HepG2 (cell line): Measurements from ENCODE around the gene YIPF4. TPM values are rescaled to one million over a fixed set of nuclear protein-coding genes. Genes with fewer than 3 reads are reported as not detected.

Source experiments
- CAMTA2 ChIP-seq: sonication (generic); formaldehyde crosslinking; IDR thresholded peaks from 2 replicates; pipeline ENCODE4 v1.4.0; 2020; ENCODE audit warnings: mild to moderate bottlenecking, missing genetic modification reagents, borderline replicate concordance
- CHD4 ChIP-seq: fragments of 200-600 bp; sonication (generic); IDR thresholded peaks from 2 replicates; pipeline ENCODE4 v1.7.0; 2017; ENCODE audit warnings: mild to moderate bottlenecking, low read length, borderline replicate concordance
- FOSL2 ChIP-seq: sonication (generic); formaldehyde crosslinking; IDR thresholded peaks from 2 replicates; pipeline ENCODE4 v1.4.0; 2020; ENCODE audit warnings: missing genetic modification reagents
- FOXJ3 ChIP-seq: sonication (generic); formaldehyde crosslinking; IDR thresholded peaks from 2 replicates; pipeline ENCODE4 v1.4.0; 2020; ENCODE audit warnings: missing genetic modification reagents, mild to moderate bottlenecking, borderline replicate concordance
- HDAC2 ChIP-seq: sonication (generic); formaldehyde crosslinking; IDR thresholded peaks from 2 replicates; pipeline ENCODE4 v1.4.0; 2020; ENCODE audit warnings: missing genetic modification reagents
- MAF1 ChIP-seq: sonication (generic); formaldehyde crosslinking; IDR thresholded peaks from 2 replicates; pipeline ENCODE4 v1.5.0; 2020; ENCODE audit warnings: missing genetic modification reagents, borderline replicate concordance
- MXI1 ChIP-seq: IDR thresholded peaks from 3 replicates; pipeline ENCODE4 v1.6.1; 2012; ENCODE audit warnings: low read depth, low read length, inconsistent platforms, borderline replicate concordance
- NFKBIZ ChIP-seq: IDR thresholded peaks from 2 replicates; pipeline ENCODE4 v1.6.1; 2018; ENCODE audit warnings: missing genetic modification reagents, missing compliant biosample characterization
- SALL2 ChIP-seq: sonication (generic); formaldehyde crosslinking; IDR thresholded peaks from 2 replicates; pipeline ENCODE4 v1.8.1; 2023; ENCODE audit warnings: mild to moderate bottlenecking, missing genetic modification reagents, inconsistent platforms
- ZNF446 ChIP-seq: sonication (generic); formaldehyde crosslinking; IDR thresholded peaks from 2 replicates; pipeline ENCODE4 v1.5.0; 2020; ENCODE audit warnings: mild to moderate bottlenecking, missing genetic modification reagents
- ZNF550 ChIP-seq: sonication (generic); formaldehyde crosslinking; IDR thresholded peaks from 2 replicates; pipeline ENCODE4 v1.4.0; 2020; ENCODE audit warnings: mild to moderate bottlenecking, missing genetic modification reagents, borderline replicate concordance
- polyA plus RNA-seq, 8 experiments: library from polyadenylated mRNA; depleted of rRNA in 3 of 8; stranded (reverse) in 7 of 8; unstranded in 1 of 8; fragments of >200 nt; fragmentation: Illumina TruSeq in 4 of 8; extraction: Trizol in 4 of 8; gene quantifications; 2 replicates each; pipeline versions ENCODE4 v1.2.1 to v1.2.3, GENCODE V29; 2011 to 2016; ENCODE audit warnings: low read depth in 4 of 8, missing spikeins in 1 of 8, mixed read lengths in 1 of 8; ENCODE audit not compliant: insufficient read depth in 1 of 8
- total RNA-seq, 5 experiments: library from RNA; depleted of rRNA; stranded (reverse); fragments of >200 nt; fragmentation: Illumina TruSeq; extraction: Trizol; gene quantifications; 2 replicates each; pipeline ENCODE4 v1.2.3, GENCODE V29; 2016; ENCODE audit warnings: low read depth in 1 of 5
- TF ChIP-seq, protein P1 (sequence below): sonication (generic); formaldehyde crosslinking; IDR thresholded peaks from 2 replicates; pipeline ENCODE4 v1.4.0; 2020; ENCODE audit warnings: mild to moderate bottlenecking, missing genetic modification reagents
- TF ChIP-seq, protein P2 (sequence below): sonication (generic); formaldehyde crosslinking; IDR thresholded peaks from 2 replicates; pipeline ENCODE4 v1.5.1; 2020; ENCODE audit warnings: missing genetic modification reagents, mild to moderate bottlenecking, borderline replicate concordance
- TF ChIP-seq, protein P3 (sequence below): sonication (generic); formaldehyde crosslinking; IDR thresholded peaks from 2 replicates; pipeline ENCODE4 v1.5.0; 2020; ENCODE audit warnings: mild to moderate bottlenecking, missing genetic modification reagents

The YIPF4 gene
- total and polyA plus RNA-seq, 2 of the 13 experiments (the other 11 are each of a cell fraction or from before 2014, with no cell fraction given), result 19.0 to 43.9 TPM

DNA sequence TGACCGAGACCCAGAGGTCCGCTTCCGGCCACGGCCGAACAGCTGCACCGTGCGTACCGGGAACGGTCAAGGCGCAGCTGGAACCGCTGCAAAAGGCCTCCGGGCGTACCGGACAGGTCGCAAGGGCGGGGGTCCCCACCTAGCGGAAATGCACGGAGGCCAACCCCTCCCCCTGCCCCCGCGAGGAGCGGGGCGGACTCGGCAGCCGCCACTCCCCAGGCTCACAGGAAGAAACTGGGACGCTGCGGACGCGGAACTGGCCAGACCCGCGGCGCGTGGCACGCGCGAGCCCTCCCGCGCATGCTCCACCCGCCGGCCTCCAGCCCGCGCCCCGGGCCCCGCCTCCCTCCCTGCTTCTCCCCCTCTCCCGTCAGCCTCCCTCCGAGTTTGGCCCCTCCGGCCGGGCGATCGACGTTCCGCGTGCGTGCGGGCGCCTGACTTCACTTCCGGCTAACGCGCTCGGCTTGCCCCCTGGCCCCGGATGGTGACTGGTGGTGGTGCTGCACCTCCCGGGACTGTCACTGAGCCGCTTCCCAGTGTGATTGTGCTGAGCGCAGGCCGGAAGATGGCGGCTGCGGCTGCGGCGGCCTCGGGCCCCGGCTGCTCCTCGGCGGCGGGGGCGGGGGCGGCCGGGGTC, 79.1 kb downstream of the YIPF4 start, which contains the start of gene BIRC6 (continued):
- TF ChIP-seq, protein P1, sequence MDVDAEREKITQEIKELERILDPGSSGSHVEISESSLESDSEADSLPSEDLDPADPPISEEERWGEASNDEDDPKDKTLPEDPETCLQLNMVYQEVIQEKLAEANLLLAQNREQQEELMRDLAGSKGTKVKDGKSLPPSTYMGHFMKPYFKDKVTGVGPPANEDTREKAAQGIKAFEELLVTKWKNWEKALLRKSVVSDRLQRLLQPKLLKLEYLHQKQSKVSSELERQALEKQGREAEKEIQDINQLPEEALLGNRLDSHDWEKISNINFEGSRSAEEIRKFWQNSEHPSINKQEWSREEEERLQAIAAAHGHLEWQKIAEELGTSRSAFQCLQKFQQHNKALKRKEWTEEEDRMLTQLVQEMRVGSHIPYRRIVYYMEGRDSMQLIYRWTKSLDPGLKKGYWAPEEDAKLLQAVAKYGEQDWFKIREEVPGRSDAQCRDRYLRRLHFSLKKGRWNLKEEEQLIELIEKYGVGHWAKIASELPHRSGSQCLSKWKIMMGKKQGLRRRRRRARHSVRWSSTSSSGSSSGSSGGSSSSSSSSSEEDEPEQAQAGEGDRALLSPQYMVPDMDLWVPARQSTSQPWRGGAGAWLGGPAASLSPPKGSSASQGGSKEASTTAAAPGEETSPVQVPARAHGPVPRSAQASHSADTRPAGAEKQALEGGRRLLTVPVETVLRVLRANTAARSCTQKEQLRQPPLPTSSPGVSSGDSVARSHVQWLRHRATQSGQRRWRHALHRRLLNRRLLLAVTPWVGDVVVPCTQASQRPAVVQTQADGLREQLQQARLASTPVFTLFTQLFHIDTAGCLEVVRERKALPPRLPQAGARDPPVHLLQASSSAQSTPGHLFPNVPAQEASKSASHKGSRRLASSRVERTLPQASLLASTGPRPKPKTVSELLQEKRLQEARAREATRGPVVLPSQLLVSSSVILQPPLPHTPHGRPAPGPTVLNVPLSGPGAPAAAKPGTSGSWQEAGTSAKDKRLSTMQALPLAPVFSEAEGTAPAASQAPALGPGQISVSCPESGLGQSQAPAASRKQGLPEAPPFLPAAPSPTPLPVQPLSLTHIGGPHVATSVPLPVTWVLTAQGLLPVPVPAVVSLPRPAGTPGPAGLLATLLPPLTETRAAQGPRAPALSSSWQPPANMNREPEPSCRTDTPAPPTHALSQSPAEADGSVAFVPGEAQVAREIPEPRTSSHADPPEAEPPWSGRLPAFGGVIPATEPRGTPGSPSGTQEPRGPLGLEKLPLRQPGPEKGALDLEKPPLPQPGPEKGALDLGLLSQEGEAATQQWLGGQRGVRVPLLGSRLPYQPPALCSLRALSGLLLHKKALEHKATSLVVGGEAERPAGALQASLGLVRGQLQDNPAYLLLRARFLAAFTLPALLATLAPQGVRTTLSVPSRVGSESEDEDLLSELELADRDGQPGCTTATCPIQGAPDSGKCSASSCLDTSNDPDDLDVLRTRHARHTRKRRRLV (CRISPR knock-in tag), result peak; percentile 96
- peak; percentile 89; the same call in 1 of the 2 replicates for TF ChIP-seq MAF1 (CRISPR knock-in tag)
- TF ChIP-seq NFKBIZ (CRISPR knock-in tag), result peak; percentile 95
- no peak for TF ChIP-seq ZNF550
- peak; percentile 59; the same call in 1 of the 2 replicates for TF ChIP-seq SALL2 (CRISPR knock-in tag)
- peak; percentile 44; the same call in 1 of the 2 replicates for TF ChIP-seq FOSL2
- TF ChIP-seq, protein P2, sequence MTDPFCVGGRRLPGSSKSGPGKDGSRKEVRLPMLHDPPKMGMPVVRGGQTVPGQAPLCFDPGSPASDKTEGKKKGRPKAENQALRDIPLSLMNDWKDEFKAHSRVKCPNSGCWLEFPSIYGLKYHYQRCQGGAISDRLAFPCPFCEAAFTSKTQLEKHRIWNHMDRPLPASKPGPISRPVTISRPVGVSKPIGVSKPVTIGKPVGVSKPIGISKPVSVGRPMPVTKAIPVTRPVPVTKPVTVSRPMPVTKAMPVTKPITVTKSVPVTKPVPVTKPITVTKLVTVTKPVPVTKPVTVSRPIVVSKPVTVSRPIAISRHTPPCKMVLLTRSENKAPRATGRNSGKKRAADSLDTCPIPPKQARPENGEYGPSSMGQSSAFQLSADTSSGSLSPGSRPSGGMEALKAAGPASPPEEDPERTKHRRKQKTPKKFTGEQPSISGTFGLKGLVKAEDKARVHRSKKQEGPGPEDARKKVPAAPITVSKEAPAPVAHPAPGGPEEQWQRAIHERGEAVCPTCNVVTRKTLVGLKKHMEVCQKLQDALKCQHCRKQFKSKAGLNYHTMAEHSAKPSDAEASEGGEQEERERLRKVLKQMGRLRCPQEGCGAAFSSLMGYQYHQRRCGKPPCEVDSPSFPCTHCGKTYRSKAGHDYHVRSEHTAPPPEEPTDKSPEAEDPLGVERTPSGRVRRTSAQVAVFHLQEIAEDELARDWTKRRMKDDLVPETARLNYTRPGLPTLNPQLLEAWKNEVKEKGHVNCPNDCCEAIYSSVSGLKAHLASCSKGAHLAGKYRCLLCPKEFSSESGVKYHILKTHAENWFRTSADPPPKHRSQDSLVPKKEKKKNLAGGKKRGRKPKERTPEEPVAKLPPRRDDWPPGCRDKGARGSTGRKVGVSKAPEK (CRISPR knock-in tag), result 0 out of 2 replicates have a peak, but pooled peaks have one; percentile 93
- TF ChIP-seq MXI1, result peak; percentile 96; the same call in 1 of the 3 replicates
- peak; percentile 99 for TF ChIP-seq CAMTA2
- TF ChIP-seq CHD4, result no peak
- TF ChIP-seq HDAC2 (CRISPR knock-in tag), result peak; percentile 66; the same call in 1 of the 2 replicates
- TF ChIP-seq FOXJ3, result peak; percentile 84
- peak; percentile 96 for TF ChIP-seq ZNF446
- TF ChIP-seq, protein P3, sequence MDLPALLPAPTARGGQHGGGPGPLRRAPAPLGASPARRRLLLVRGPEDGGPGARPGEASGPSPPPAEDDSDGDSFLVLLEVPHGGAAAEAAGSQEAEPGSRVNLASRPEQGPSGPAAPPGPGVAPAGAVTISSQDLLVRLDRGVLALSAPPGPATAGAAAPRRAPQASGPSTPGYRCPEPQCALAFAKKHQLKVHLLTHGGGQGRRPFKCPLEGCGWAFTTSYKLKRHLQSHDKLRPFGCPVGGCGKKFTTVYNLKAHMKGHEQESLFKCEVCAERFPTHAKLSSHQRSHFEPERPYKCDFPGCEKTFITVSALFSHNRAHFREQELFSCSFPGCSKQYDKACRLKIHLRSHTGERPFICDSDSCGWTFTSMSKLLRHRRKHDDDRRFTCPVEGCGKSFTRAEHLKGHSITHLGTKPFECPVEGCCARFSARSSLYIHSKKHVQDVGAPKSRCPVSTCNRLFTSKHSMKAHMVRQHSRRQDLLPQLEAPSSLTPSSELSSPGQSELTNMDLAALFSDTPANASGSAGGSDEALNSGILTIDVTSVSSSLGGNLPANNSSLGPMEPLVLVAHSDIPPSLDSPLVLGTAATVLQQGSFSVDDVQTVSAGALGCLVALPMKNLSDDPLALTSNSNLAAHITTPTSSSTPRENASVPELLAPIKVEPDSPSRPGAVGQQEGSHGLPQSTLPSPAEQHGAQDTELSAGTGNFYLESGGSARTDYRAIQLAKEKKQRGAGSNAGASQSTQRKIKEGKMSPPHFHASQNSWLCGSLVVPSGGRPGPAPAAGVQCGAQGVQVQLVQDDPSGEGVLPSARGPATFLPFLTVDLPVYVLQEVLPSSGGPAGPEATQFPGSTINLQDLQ (CRISPR knock-in tag), result peak; percentile 86; the same call in 1 of the 2 replicates
